ENCODE results near the gene METTL9.
"Not testable (repeated sequence)": the region's sequence is repeated elsewhere in the genome, so short reads cannot be mapped to it uniquely, and the experiment has no call there.

DNA sequence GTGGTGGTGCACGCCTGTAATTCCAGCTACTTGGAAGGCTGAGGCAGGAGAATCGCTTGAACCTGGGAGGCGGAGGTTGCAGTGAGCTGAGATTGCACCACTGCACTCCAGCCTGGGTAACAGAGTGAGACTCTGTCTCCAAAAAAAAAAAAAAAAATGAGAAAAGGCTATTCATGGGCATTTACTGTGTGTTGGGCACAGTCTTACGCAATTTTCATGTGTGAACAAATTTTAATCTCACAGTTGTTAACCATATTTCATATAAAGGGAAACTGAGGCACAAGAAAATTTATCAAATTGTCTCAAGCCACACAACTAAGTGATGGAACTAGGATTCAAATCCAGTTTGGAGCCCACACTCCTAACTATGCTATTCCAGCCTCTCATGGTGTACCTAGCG is 81.3 kb downstream of the METTL9 start:
- TF ChIP-seq, protein P1, sequence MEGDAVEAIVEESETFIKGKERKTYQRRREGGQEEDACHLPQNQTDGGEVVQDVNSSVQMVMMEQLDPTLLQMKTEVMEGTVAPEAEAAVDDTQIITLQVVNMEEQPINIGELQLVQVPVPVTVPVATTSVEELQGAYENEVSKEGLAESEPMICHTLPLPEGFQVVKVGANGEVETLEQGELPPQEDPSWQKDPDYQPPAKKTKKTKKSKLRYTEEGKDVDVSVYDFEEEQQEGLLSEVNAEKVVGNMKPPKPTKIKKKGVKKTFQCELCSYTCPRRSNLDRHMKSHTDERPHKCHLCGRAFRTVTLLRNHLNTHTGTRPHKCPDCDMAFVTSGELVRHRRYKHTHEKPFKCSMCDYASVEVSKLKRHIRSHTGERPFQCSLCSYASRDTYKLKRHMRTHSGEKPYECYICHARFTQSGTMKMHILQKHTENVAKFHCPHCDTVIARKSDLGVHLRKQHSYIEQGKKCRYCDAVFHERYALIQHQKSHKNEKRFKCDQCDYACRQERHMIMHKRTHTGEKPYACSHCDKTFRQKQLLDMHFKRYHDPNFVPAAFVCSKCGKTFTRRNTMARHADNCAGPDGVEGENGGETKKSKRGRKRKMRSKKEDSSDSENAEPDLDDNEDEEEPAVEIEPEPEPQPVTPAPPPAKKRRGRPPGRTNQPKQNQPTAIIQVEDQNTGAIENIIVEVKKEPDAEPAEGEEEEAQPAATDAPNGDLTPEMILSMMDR (conservative IDR thresholded peaks at IDR 0.05 in 1 of 2, IDR thresholded peaks at IDR 0.05 in 1 of 2; ENCODE audit: extremely low read depth in 1 of 2, insufficient read depth in 1 of 2, low read depth in 1 of 2, low read length in 2 of 2) = not testable (repeated sequence)
- not testable (repeated sequence) for TF ChIP-seq EZH2 (IDR thresholded peaks at IDR 0.05; ENCODE audit: borderline replicate concordance, low read length)

Data from mammary epithelial cell (primary cell).